HCT116 (cell line): ENCODE data around the gene C1orf21. TPM values are rescaled to one million over a fixed set of nuclear protein-coding genes. Genes with fewer than 3 reads are reported as not detected.

Experiments used
- ATAC-seq: fragments of 200-7000 bp; cut with Tn5 transposase; 2 replicates; pipeline ENCODE4 v1.9.1; 2020; ENCODE audit warnings: mild to moderate bottlenecking, moderate library complexity
- BruUV-seq: library from RNA; stranded (reverse); fragments of 400-500 nt; replicated peaks from 2 replicates; lab custom pipeline; 2021; lab: Mats Ljungman, UMichigan
- CTCF ChIA-PET: fragments of 300-600 bp; sonication (Branson Sonifier 250); formaldehyde crosslinking; loops from one replicate; lab custom pipeline; 2021; ENCODE audit warnings: antibody characterized with exemption; lab: Charles Lee
- POLR2A ChIA-PET: fragments of 300-600, 350-600 bp; sonication (Branson Sonifier 250); formaldehyde crosslinking; loops from one replicate; lab custom pipeline; 2021; ENCODE audit warnings: antibody characterized with exemption; lab: Charles Lee
- RAD21 ChIA-PET, 2 experiments: fragments of 300-600 bp; sonication (Branson Sonifier 250); formaldehyde crosslinking; loops; one replicate each; lab custom pipeline; 2023; ENCODE audit warnings: low total read pairs in 2 of 2; ENCODE audit not compliant: uncharacterized antibody in 2 of 2, unreplicated experiment in 2 of 2, low non-redundant PET in 1 of 2; lab: Charles Lee
- DNase-seq: peaks from one replicate; pipeline ENCODE4 v3.0.0-alpha.2; 2010; ENCODE audit warnings: low read depth, low spot score
- H2AFZ ChIP-seq: fragments of 200-600 bp; shearing (Covaris generic), sonication (generic); 2 replicates; pipeline ENCODE4 v1.6.1; 2017; ENCODE audit warnings: low read depth, mixed run types, mixed read lengths, antibody characterized with exemption, low read length; ENCODE audit not compliant: poor library complexity, severe bottlenecking
- H3K27ac ChIP-seq: 2 replicates; pipeline ENCODE4 v1.5.1; 2012; ENCODE audit warnings: low read depth, low read length
- H3K27me3 ChIP-seq: fragments of 200-600 bp; sonication (generic); 2 replicates; pipeline ENCODE4 v1.6.1; 2016; ENCODE audit warnings: mixed run types, low read length, mixed read lengths; ENCODE audit not compliant: insufficient read depth
- H3K36me3 ChIP-seq, 2 experiments: fragments of 200-500 bp in 1 of 2; fragments of 200-600 bp in 1 of 2; sonication (Bioruptor generic) in 1 of 2; sonication (generic) in 1 of 2; 2 replicates each; pipeline versions ENCODE4 v1.5.1 to v1.6.1; 2014 to 2016; ENCODE audit warnings: low read length in 2 of 2, inconsistent platforms in 1 of 2, mixed read lengths in 1 of 2, mixed run types in 1 of 2; ENCODE audit not compliant: insufficient read depth in 2 of 2, control insufficient read depth in 1 of 2
- H3K4me1 ChIP-seq, 2 experiments: fragments of 200-600 bp in 1 of 2; sonication (generic) in 1 of 2; 2 replicates each; pipeline versions ENCODE4 v1.5.1 to v1.6.1; 2012 to 2017; ENCODE audit warnings: low read length in 2 of 2, inconsistent platforms in 1 of 2, mild to moderate bottlenecking in 1 of 2, mixed read lengths in 1 of 2, mixed run types in 1 of 2, moderate library complexity in 1 of 2; ENCODE audit not compliant: insufficient read depth in 2 of 2, control insufficient read depth in 1 of 2
- H3K4me2 ChIP-seq: fragments of 200-600 bp; sonication (generic); 2 replicates; pipeline ENCODE4 v1.6.1; 2017; ENCODE audit warnings: mixed run types, low read length, mixed read lengths
- H3K4me3 ChIP-seq, 2 experiments: fragments of 200-600 bp in 1 of 2; sonication (generic) in 1 of 2; replicated peaks in 1 of 2; 2 replicates each; pipeline ENCODE4 v1.5.1; 2011 to 2016; ENCODE audit warnings: low read length in 2 of 2, control low read depth in 1 of 2, low read depth in 1 of 2, mild to moderate bottlenecking in 1 of 2, mixed read lengths in 1 of 2, mixed run types in 1 of 2
- H3K79me2 ChIP-seq: fragments of 200-600 bp; sonication (generic); 2 replicates; pipeline ENCODE4 v1.6.1; 2017; ENCODE audit warnings: mild to moderate bottlenecking, mixed run types, low read length, moderate library complexity, mixed read lengths; ENCODE audit not compliant: insufficient read depth
- H3K9ac ChIP-seq: fragments of 200-600 bp; sonication (generic); 2 replicates; pipeline ENCODE4 v1.6.1; 2016; ENCODE audit warnings: low read length, mixed read lengths
- H3K9me2 ChIP-seq: fragments of 200-600 bp; sonication (generic), shearing (Covaris generic); 2 replicates; pipeline ENCODE4 v1.6.1; 2017; ENCODE audit warnings: mixed run types, mild to moderate bottlenecking, moderate library complexity; ENCODE audit not compliant: insufficient read depth
- H3K9me3 ChIP-seq, 2 experiments: fragments of 200-500 bp in 1 of 2; fragments of 200-600 bp in 1 of 2; sonication (Bioruptor generic) in 1 of 2; sonication (generic) in 1 of 2; 2 replicates each; pipeline ENCODE4 v1.6.1; 2014 to 2017; ENCODE audit warnings: low read length in 2 of 2, mixed read lengths in 2 of 2, inconsistent platforms in 1 of 2, low read depth in 1 of 2, mild to moderate bottlenecking in 1 of 2, mixed run types in 1 of 2, moderate library complexity in 1 of 2; ENCODE audit not compliant: control insufficient read depth in 1 of 2, insufficient read depth in 1 of 2
- H4K20me1 ChIP-seq: fragments of 200-600 bp; sonication (generic), shearing (Covaris generic); 2 replicates; pipeline ENCODE4 v1.6.1; 2017; ENCODE audit warnings: mixed run types, mild to moderate bottlenecking, moderate library complexity; ENCODE audit not compliant: insufficient read depth
- ATF3 ChIP-seq: IDR thresholded peaks from 2 replicates; pipeline ENCODE4 v1.6.1; 2012
- CBX3 ChIP-seq: IDR thresholded peaks from 2 replicates; pipeline ENCODE4 v1.6.1; 2012; ENCODE audit warnings: low read depth
- EGR1 ChIP-seq: IDR thresholded peaks from 2 replicates; pipeline ENCODE4 v1.6.1; 2012; ENCODE audit warnings: low read depth
- ELF1 ChIP-seq: IDR thresholded peaks from 2 replicates; pipeline ENCODE4 v1.6.1; 2012; ENCODE audit warnings: low read depth, borderline replicate concordance
- EZH2 ChIP-seq: fragments of 200-600 bp; sonication (generic); IDR thresholded peaks from 2 replicates; pipeline ENCODE4 v1.6.1; 2017; ENCODE audit warnings: antibody characterized with exemption, mixed run types
- FOSL1 ChIP-seq: IDR thresholded peaks from 2 replicates; pipeline ENCODE4 v1.6.1; 2012; ENCODE audit warnings: low read depth
- JUND ChIP-seq: IDR thresholded peaks from 2 replicates; pipeline ENCODE4 v1.6.1; 2012
- POLR2A ChIP-seq: IDR thresholded peaks from 2 replicates; pipeline ENCODE4 v1.7.0; 2011; ENCODE audit warnings: borderline replicate concordance; ENCODE audit not compliant: insufficient read depth, insufficient read length; ENCODE audit errors: extremely low read depth
- POLR2AphosphoS5 ChIP-seq: IDR thresholded peaks from 2 replicates; pipeline ENCODE4 v1.6.1; 2011; ENCODE audit warnings: mild to moderate bottlenecking, low read depth, low read length, moderate library complexity
- REST ChIP-seq: IDR thresholded peaks from 2 replicates; pipeline ENCODE4 v1.6.1; 2012; ENCODE audit warnings: low read depth
- SIN3A ChIP-seq: IDR thresholded peaks from 2 replicates; pipeline ENCODE4 v1.6.1; 2012; ENCODE audit warnings: low read depth
- SP1 ChIP-seq: IDR thresholded peaks from 2 replicates; pipeline ENCODE4 v1.6.1; 2012; ENCODE audit warnings: low read depth
- SRF ChIP-seq: IDR thresholded peaks from 2 replicates; pipeline ENCODE4 v1.6.1; 2012; ENCODE audit warnings: low read depth
- TCF7L2 ChIP-seq: IDR thresholded peaks from 2 replicates; pipeline ENCODE4 v1.7.0; 2011; ENCODE audit warnings: borderline replicate concordance, inconsistent platforms; ENCODE audit not compliant: insufficient read depth, insufficient read length; ENCODE audit errors: extremely low read depth
- YY1 ChIP-seq: IDR thresholded peaks from 2 replicates; pipeline ENCODE4 v1.6.1; 2011; ENCODE audit warnings: low read length, low read depth, moderate library complexity, mild to moderate bottlenecking; ENCODE audit not compliant: insufficient replicate concordance; ENCODE audit errors: extremely low read depth
- ZBTB33 ChIP-seq: IDR thresholded peaks from 2 replicates; pipeline ENCODE4 v1.6.1; 2011; ENCODE audit warnings: mild to moderate bottlenecking, low read length, moderate library complexity; ENCODE audit not compliant: insufficient replicate concordance; ENCODE audit errors: extremely low read depth
- ZFX ChIP-seq: fragments of 450-650 bp; IDR thresholded peaks from 2 replicates; pipeline ENCODE4 v1.6.1; 2017
- intact Hi-C: fragments of 100-400 bp; cut with micrococcal nuclease; formaldehyde crosslinking; loops from 2 replicates; pipeline ENCODE4 v1.10.0; 2022
- total RNA-seq: library from RNA; stranded (reverse); gene quantifications from one replicate; pipeline ENCODE4 v1.2.1, GENCODE V29; 2021; ENCODE audit not compliant: unreplicated experiment
- TF ChIP-seq, protein P1 (sequence below), 3 experiments: fragments of 200-600 bp in 1 of 3; sonication (generic) in 1 of 3; IDR thresholded peaks in 2 of 3; conservative IDR thresholded peaks in 1 of 3; 2 replicates each; pipeline ENCODE4 v1.5.1; 2012 to 2017; ENCODE audit warnings: low read depth in 2 of 3, low read length in 2 of 3, antibody characterized with exemption in 1 of 3, borderline replicate concordance in 1 of 3, control low read depth in 1 of 3, mild to moderate bottlenecking in 1 of 3, mixed read lengths in 1 of 3, mixed run types in 1 of 3, moderate library complexity in 1 of 3; ENCODE audit not compliant: insufficient read depth in 1 of 3
- TF ChIP-seq, protein P2 (sequence below): IDR thresholded peaks from 2 replicates; pipeline ENCODE4 v1.6.1; 2012

The C1orf21 gene
- total RNA-seq, 1 experiment from 2014 or later = 8.9 TPM

GRCh38 chr1:184582411-184582810 lies 195.6 kb downstream of the C1orf21 start:
- Histone ChIP-seq H3K27ac (no peak overlapping the region), H3K27me3 (no peaks in the 10 kb centered on the region), H3K4me2 (no peak overlapping the region), H3K4me1 (no peaks in the 10 kb centered on the region), H3K9ac (no peak overlapping the region), H3K79me2 (no peaks in the 10 kb centered on the region), H3K4me3 (no peak overlapping the region), H3K9me3 (no peaks in the 10 kb centered on the region), H3K36me3 (no peaks in the 10 kb centered on the region), H3K9me2 (no peaks in the 10 kb centered on the region), H4K20me1 (no peaks in the 10 kb centered on the region), H2AFZ (no peak overlapping the region)
- DNase-seq (no peak), ATAC-seq (no peak)
- TF ChIP-seq ATF3 (no peak), YY1 (no peak), ELF1 (no peak), SRF (no peak), POLR2AphosphoS5 (no peak), ZFX (no peak), JUND (no peak), EZH2 (no peak), CBX3 (no peak), FOSL1 (no peak), EGR1 (no peak), ZBTB33 (no peak), POLR2A (no peak), SP1 (no peak), SIN3A (no peak), TCF7L2 (no peak), REST (no peak)
- TF ChIP-seq, protein P1, sequence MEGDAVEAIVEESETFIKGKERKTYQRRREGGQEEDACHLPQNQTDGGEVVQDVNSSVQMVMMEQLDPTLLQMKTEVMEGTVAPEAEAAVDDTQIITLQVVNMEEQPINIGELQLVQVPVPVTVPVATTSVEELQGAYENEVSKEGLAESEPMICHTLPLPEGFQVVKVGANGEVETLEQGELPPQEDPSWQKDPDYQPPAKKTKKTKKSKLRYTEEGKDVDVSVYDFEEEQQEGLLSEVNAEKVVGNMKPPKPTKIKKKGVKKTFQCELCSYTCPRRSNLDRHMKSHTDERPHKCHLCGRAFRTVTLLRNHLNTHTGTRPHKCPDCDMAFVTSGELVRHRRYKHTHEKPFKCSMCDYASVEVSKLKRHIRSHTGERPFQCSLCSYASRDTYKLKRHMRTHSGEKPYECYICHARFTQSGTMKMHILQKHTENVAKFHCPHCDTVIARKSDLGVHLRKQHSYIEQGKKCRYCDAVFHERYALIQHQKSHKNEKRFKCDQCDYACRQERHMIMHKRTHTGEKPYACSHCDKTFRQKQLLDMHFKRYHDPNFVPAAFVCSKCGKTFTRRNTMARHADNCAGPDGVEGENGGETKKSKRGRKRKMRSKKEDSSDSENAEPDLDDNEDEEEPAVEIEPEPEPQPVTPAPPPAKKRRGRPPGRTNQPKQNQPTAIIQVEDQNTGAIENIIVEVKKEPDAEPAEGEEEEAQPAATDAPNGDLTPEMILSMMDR (IDR thresholded peaks at IDR 0.05 in 2 of 3, conservative IDR thresholded peaks at IDR 0.05 in 1 of 3; ENCODE audit: borderline replicate concordance in 1 of 3, insufficient read depth in 1 of 3, low read depth in 2 of 3, low read length in 2 of 3) = no peak
- TF ChIP-seq, protein P2, sequence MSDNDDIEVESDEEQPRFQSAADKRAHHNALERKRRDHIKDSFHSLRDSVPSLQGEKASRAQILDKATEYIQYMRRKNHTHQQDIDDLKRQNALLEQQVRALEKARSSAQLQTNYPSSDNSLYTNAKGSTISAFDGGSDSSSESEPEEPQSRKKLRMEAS = no peak
- ChIA-PET POLR2A (no interaction called here), CTCF (no interaction called here), RAD21 (no interaction called here)
- no TSS peak for BruUV-seq
- intact Hi-C loops = no loop called here
